Retina (tissue), 1 donor: ENCODE results near the gene SLC25A22.

Experiments used
- DNase-seq: peaks from one replicate; pipeline ENCODE4 v3.0.0-alpha.2; 2016

SLC25A22 gene

GRCh38 chr11:821512-822371 lies 23.7 kb upstream of the SLC25A22 start:
- DNase-seq, result no peak

- DNase-seq, result no peak
Measured at GRCh38 chr11:820655-821511, 22.8 kb upstream of the SLC25A22 start.

DNA sequence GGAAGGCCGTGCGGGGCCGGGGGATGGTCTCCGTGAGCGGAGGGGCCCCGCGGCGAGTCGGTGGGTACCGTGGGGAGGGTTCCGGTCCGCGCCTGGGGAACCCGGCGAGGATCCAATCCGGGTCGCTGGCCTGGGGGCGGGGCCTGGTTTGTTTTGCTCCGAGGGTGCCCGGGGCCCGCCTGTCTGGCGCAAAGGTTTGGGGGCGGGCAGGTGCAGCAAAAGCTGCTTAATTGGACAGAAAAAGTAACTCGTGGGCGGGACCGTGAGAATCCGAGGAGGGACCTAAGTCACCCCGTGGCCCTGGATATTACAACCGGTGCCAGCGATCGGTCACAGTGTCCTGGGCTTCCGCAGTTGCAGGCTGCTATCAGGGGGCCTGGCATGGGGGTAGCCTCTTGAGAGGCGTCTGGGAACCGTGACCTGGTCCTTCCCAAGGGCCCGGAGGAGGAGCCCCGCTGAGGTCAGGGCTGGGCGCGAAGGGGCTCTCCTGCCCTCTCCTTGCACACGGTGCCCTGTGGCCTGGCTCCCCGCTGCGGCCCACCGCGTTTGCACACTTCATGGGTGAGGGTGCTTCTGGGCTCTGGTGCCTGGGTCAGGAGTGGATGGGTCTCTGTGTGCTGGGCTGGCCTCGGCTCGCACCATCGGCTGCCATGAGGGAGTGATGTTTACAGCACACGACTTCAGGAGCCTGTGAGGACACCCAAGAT lies 22.0 kb upstream of the SLC25A22 start:
- DNase-seq, result peak; percentile 57

- peak; percentile 81 for DNase-seq
Measured at GRCh38 chr11:819129-819931, 21.2 kb upstream of the SLC25A22 start.

GRCh38 chr11:818396-819128 lies 20.5 kb upstream of the SLC25A22 start, which contains the start of gene PNPLA2:
Gene PNPLA2 (plus strand): TSS chr11:818914. CDS start chr11:819719, 805 bp downstream.
- DNase-seq, result peak; percentile 69

GRCh38 chr11:816433-816779 lies 18.3 kb upstream of the SLC25A22 start:
- DNase-seq, result no peak

DNA sequence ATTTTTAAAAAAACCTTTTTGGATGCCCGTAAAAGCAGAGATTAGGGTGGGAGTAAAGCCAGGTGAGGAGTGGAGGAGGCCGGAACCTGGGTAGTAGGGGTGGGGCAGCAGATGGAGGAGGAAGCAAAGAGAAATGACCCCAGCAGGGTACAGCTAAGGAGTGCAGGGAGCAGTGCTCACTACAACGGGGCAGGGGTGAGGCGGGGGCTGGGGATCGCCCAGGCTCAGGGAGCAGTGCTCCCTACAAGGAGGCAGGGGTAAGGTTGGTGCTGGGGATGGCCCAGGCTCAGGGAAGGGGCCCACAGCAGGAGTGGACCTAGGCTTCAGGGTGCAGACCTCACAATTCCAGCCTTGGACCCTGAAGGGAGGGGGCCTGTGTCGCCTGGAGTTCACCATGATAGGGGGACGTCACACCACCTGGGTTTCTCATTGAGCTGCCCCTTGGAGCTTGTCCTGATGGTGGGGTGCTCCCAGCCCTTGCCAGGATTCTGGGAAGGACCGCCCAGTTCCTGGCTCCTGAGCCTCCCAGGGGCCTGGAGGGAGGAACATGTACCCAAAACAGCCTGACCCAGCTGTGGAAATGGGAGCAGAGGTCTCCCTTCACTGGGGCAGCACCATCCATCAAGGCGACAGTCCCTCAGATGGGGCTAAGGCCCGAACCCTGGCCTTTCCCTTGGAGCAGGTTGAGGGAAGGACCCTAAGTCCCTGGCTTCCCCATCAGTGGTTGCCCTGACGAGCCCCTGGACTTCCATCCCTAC lies 17.8 kb upstream of the SLC25A22 start:
- no peak for DNase-seq

GRCh38 chr11:813456-814096 lies 15.5 kb upstream of the SLC25A22 start:
- DNase-seq, result no peak

DNA sequence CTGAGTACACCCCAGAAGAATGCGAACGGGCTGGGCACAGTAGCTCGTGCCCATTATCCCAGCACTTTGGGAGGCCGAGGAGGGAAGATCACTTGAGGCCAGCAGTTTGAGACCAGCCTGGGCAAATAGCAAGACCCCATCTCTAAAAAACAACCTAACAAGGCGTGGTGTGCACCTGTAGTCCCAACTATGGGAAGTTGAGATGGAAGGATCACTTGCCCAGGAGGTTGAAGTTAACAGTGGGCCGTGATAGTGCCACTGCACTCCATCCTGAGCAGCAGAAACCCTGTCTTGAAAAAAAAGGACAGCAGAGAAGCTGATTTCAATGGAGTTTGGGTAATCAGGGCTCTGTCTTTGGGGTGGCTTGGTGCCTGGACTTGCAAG lies 15.0 kb upstream of the SLC25A22 start:
- DNase-seq, result no peak

DNA sequence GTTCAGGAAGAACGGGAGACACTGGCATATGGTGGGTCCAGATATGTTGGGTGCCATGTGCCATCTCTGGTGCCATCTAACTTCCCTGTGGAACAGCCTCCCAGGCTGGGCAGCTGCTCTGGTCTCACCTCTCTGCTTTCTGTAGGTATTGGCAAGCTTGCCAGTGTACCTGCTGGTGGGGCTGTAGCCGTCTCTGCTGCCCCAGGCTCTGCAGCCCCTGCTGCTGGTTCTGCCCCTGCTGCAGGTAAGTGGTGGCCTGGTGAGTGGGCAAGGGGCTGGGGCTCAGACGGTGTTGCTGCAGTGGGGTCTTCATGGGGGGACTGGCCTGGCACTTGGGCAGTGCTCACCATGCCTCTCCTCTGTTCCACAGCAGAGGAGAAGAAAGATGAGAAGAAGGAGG lies 14.3 kb upstream of the SLC25A22 start:
- no peak for DNase-seq

DNA sequence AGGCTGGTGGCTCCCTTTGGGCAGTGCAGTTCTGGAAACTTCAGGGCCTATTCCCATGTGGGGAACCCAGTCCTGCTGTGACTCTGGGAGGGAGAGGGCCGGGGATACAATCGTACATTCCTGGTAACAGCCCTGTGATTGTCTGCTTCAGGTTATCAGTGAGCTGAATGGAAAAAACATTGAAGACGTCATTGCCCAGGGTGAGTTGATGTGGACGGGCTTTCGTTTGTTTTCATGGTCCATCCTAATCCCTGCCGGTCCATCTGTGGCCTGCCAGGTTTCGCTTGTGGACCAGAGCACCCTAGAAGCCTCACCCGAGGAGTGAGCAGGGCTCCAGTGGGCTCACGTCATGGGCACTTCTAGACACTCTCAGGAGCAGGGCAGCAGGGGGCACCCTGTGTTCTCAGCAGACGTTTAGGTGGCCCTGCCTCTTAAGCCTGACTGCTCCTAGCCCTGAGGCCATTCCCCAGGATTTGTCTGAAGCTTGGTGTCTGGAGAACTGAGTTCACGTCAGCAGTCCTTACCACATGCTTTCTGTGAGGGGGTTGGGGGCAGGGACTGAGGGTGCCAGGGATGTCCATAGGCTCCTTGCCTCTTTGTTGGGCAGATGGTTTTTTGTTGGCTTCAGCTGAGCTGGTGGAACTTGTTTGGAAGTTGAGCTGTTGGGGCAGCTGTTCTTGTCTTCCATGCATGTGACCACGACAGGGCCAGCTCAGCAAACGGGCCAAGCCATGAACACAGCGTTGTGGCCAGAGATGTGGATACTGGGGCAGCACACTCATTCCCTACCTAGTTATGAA lies 13.6 kb upstream of the SLC25A22 start:
- DNase-seq, result no peak

- no peak for DNase-seq
Measured at GRCh38 chr11:810040-810567, 12.0 kb upstream of the SLC25A22 start.

GRCh38 chr11:809287-810039 lies 11.4 kb upstream of the SLC25A22 start, which contains the start of gene RPLP2:
Gene RPLP2 (plus strand): TSS chr11:809967. CDS start chr11:810235, 268 bp downstream.
- peak; percentile 100 for DNase-seq

- no peak for DNase-seq
Measured at GRCh38 chr11:808427-809286, 10.6 kb upstream of the SLC25A22 start.

DNA sequence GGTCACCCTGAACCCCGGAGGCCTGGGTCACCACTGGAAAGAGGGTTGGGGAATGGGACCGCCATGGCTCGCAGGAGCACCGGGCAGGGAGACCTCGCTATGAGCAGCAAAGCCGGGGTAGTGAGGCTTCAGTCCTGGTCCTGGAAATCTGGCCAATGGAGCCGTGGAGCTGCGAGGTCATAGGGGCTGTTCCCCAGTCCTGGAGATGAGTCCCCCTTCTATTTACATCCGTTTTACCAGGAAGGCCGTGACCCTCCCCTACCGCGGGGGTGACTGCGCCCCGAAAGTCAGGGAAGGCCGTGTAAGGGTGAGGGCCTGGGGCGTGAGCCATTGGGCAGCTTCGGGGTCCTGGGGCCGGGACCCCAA lies 6.5 kb upstream of the SLC25A22 start:
- DNase-seq, result peak; percentile 48

GRCh38 chr11:803770-804598 lies 5.9 kb upstream of the SLC25A22 start:
- no peak for DNase-seq

GRCh38 chr11:803467-803742 lies 5.3 kb upstream of the SLC25A22 start:
- DNase-seq, result no peak
